ENCODE measurements around the gene OPHN1. TPM values are rescaled to one million over a fixed set of nuclear protein-coding genes. Genes with fewer than 3 reads are reported as not detected.

OPHN1 gene
- total RNA-seq, 2 experiments from 2014 or later = not detected

- H3K27me3 Mint-ChIP-seq (ENCODE audit: low read depth) = peaks cover 3% of the 10 kb centered on the region
- H3K27ac Mint-ChIP-seq = no peak overlapping the region
- CTCF ChIA-PET = no interaction called here
- H3K9me3 Mint-ChIP-seq = no peaks in the 10 kb centered on the region
- no peak for DNase-seq
- no peaks in the 10 kb centered on the region for H3K4me1 Mint-ChIP-seq (ENCODE audit: low read depth)
- H3K4me3 Mint-ChIP-seq = no peak overlapping the region
- intact Hi-C loops (cut with micrococcal nuclease) = no loop called here
- no peaks in the 10 kb centered on the region for H3K36me3 Mint-ChIP-seq (ENCODE audit: low read depth)
Measured at GRCh38 chrX:68256990-68257389, 176.3 kb downstream of the OPHN1 start.

DNA sequence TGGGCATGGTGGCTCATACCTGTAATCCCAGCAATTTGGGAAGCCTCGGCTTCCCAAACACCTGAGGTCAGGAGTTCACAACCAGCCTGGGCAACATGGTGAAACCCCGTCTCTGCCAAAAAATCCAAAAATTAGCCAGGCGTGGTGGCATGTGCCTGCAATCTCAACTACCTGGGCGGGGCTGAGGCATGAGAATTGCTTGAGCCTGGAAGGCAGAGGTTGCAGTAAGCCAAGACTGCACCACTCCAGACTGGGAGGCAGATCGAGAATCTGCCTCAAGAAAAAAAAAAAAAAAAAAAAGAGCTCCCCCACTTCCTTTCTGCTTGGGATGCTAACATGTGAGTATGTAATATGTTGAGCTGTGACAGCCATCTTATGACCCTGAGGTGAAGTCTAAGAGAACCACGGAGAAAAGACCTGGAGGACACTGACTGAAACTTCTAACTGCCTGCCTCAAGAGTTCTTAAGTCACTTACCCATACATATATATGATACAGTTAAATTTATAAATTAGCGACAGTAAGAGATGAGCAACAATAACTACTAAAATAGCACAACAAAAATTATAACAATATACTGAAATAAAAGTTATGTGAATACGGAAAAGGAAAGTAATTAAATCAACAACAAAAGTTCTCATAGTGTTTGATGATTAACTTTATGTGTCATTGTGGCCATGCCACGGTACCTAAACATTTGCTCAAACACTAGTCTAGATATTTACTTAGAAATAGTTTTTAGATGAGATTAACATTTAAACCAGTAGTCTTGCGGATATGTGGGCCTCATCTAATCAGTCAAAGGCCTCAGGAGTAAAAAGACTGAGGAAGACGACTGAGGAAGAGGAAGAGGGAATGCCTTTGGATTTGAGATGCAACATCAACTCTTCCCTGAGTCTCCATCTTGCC lies 178.3 kb downstream of the OPHN1 start:
- intact Hi-C loops (cut with micrococcal nuclease) = no loop called here
- CTCF ChIA-PET = no interaction called here
- H3K9me3 Mint-ChIP-seq = no peaks in the 10 kb centered on the region
- H3K4me1 Mint-ChIP-seq (ENCODE audit: low read depth) = no peaks in the 10 kb centered on the region
- no peak for DNase-seq
- H3K4me3 Mint-ChIP-seq = no peak overlapping the region
- no peaks in the 10 kb centered on the region for H3K36me3 Mint-ChIP-seq (ENCODE audit: low read depth)
- H3K27me3 Mint-ChIP-seq (ENCODE audit: low read depth) = no peaks in the 10 kb centered on the region
- no peak overlapping the region for H3K27ac Mint-ChIP-seq

DNA sequence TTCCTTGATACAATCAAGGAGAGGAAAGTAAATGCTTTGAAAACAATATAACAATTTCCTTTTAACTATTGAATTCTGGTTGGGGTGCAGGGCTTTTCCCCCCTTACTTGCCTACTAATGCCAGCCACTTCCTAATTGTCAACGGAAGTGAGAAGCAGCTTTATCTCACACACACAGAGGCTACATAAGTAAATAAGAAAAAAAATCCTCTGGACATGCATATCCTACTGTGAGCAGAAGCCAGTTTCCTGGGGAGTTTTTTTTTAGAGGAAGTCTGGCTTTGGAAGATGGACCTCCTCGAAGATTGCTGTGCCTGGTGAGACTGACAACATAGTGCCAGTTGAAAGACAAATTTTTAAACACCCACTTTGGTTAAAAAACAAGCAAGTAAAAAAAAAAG lies 180.6 kb downstream of the OPHN1 start:
- no peaks in the 10 kb centered on the region for H3K4me1 Mint-ChIP-seq (ENCODE audit: low read depth)
- DNase-seq = no peak
- no peak overlapping the region for H3K27ac Mint-ChIP-seq
- CTCF ChIA-PET = no interaction called here
- no peaks in the 10 kb centered on the region for H3K9me3 Mint-ChIP-seq
- H3K4me3 Mint-ChIP-seq = no peak overlapping the region
- intact Hi-C loops (cut with micrococcal nuclease) = no loop called here
- no peaks in the 10 kb centered on the region for H3K36me3 Mint-ChIP-seq (ENCODE audit: low read depth)
- no peaks in the 10 kb centered on the region for H3K27me3 Mint-ChIP-seq (ENCODE audit: low read depth)

- H3K9me3 Mint-ChIP-seq = no peaks in the 10 kb centered on the region
- H3K36me3 Mint-ChIP-seq (ENCODE audit: low read depth) = no peaks in the 10 kb centered on the region
- CTCF ChIA-PET = no interaction called here
- H3K27me3 Mint-ChIP-seq (ENCODE audit: low read depth) = no peaks in the 10 kb centered on the region
- intact Hi-C loops (cut with micrococcal nuclease) = no loop called here
- H3K4me1 Mint-ChIP-seq (ENCODE audit: low read depth) = no peaks in the 10 kb centered on the region
- DNase-seq = no peak
- H3K4me3 Mint-ChIP-seq = no peak overlapping the region
- H3K27ac Mint-ChIP-seq = no peak overlapping the region
Measured at GRCh38 chrX:68249903-68250302, 183.4 kb downstream of the OPHN1 start.

GRCh38 chrX:68249401-68249831 lies 183.9 kb downstream of the OPHN1 start:
- DNase-seq = no peak
- Mint-ChIP-seq H3K4me3 (no peak overlapping the region), H3K9me3 (no peaks in the 10 kb centered on the region), H3K36me3 (ENCODE audit: low read depth) (no peaks in the 10 kb centered on the region), H3K4me1 (ENCODE audit: low read depth) (no peaks in the 10 kb centered on the region), H3K27me3 (ENCODE audit: low read depth) (no peaks in the 10 kb centered on the region), H3K27ac (no peak overlapping the region)
- CTCF ChIA-PET = no interaction called here
- intact Hi-C loops (cut with micrococcal nuclease) = no loop called here

GRCh38 chrX:68238568-68238967 lies 194.7 kb downstream of the OPHN1 start:
- Mint-ChIP-seq H3K4me3 (no peak overlapping the region), H3K9me3 (no peaks in the 10 kb centered on the region), H3K27me3 (ENCODE audit: low read depth) (no peaks in the 10 kb centered on the region), H3K27ac (no peak overlapping the region), H3K36me3 (ENCODE audit: low read depth) (no peaks in the 10 kb centered on the region), H3K4me1 (ENCODE audit: low read depth) (no peaks in the 10 kb centered on the region)
- intact Hi-C loops (cut with micrococcal nuclease) = no loop called here
- DNase-seq = no peak
- CTCF ChIA-PET = no interaction called here

- no peaks in the 10 kb centered on the region for H3K9me3 Mint-ChIP-seq
- no peak overlapping the region for H3K4me3 Mint-ChIP-seq
- H3K36me3 Mint-ChIP-seq (ENCODE audit: low read depth) = no peaks in the 10 kb centered on the region
- H3K27me3 Mint-ChIP-seq (ENCODE audit: low read depth) = no peaks in the 10 kb centered on the region
- DNase-seq = no peak
- H3K4me1 Mint-ChIP-seq (ENCODE audit: low read depth) = no peaks in the 10 kb centered on the region
- no peak overlapping the region for H3K27ac Mint-ChIP-seq
- intact Hi-C loops (cut with micrococcal nuclease) = no loop called here
- CTCF ChIA-PET = no interaction called here
Measured at GRCh38 chrX:68234171-68234910, 199.0 kb downstream of the OPHN1 start.

GRCh38 chrX:68232206-68232605 lies 201.1 kb downstream of the OPHN1 start:
- H3K27me3 Mint-ChIP-seq (ENCODE audit: low read depth) = no peaks in the 10 kb centered on the region
- no peak for DNase-seq
- CTCF ChIA-PET = no interaction called here
- intact Hi-C loops (cut with micrococcal nuclease) = no loop called here
- no peaks in the 10 kb centered on the region for H3K4me1 Mint-ChIP-seq (ENCODE audit: low read depth)
- H3K36me3 Mint-ChIP-seq (ENCODE audit: low read depth) = no peaks in the 10 kb centered on the region
- no peak overlapping the region for H3K27ac Mint-ChIP-seq
- no peak overlapping the region for H3K4me3 Mint-ChIP-seq
- H3K9me3 Mint-ChIP-seq = peaks cover 3% of the 10 kb centered on the region

GRCh38 chrX:68209008-68209407 lies 224.3 kb downstream of the OPHN1 start:
- Mint-ChIP-seq H3K27me3 (ENCODE audit: low read depth) (peaks cover 3% of the 10 kb centered on the region), H3K4me3 (no peak overlapping the region), H3K27ac (no peak overlapping the region), H3K36me3 (ENCODE audit: low read depth) (no peaks in the 10 kb centered on the region), H3K4me1 (ENCODE audit: low read depth) (no peaks in the 10 kb centered on the region), H3K9me3 (no peaks in the 10 kb centered on the region)
- DNase-seq = no peak
- intact Hi-C loops (cut with micrococcal nuclease) = no loop called here
- CTCF ChIA-PET = no interaction called here

GRCh38 chrX:68204521-68205038 lies 228.7 kb downstream of the OPHN1 start:
- no peaks in the 10 kb centered on the region for H3K4me1 Mint-ChIP-seq (ENCODE audit: low read depth)
- H3K4me3 Mint-ChIP-seq = no peak overlapping the region
- H3K27ac Mint-ChIP-seq = no peak overlapping the region
- H3K9me3 Mint-ChIP-seq = no peaks in the 10 kb centered on the region
- H3K36me3 Mint-ChIP-seq (ENCODE audit: low read depth) = no peaks in the 10 kb centered on the region
- CTCF ChIA-PET = interaction anchor here (1.1 kb wide), 1 partner anchor 8 kb away, joined by 3 read pairs; no protein-coding TSS in a partner anchor
- no peaks in the 10 kb centered on the region for H3K27me3 Mint-ChIP-seq (ENCODE audit: low read depth)
- intact Hi-C loops (cut with micrococcal nuclease) = no loop called here
- DNase-seq = no peak

- CTCF ChIA-PET = no interaction called here
- no peak overlapping the region for H3K27ac Mint-ChIP-seq
- H3K27me3 Mint-ChIP-seq (ENCODE audit: low read depth) = no peaks in the 10 kb centered on the region
- no peak for DNase-seq
- no peaks in the 10 kb centered on the region for H3K9me3 Mint-ChIP-seq
- intact Hi-C loops (cut with micrococcal nuclease) = no loop called here
- H3K4me1 Mint-ChIP-seq (ENCODE audit: low read depth) = no peaks in the 10 kb centered on the region
- H3K4me3 Mint-ChIP-seq = no peak overlapping the region
- H3K36me3 Mint-ChIP-seq (ENCODE audit: low read depth) = no peaks in the 10 kb centered on the region
Measured at GRCh38 chrX:68203646-68204045, 229.6 kb downstream of the OPHN1 start.

GRCh38 chrX:68203211-68203610 lies 230.1 kb downstream of the OPHN1 start:
- no peaks in the 10 kb centered on the region for H3K9me3 Mint-ChIP-seq
- no peak overlapping the region for H3K27ac Mint-ChIP-seq
- H3K36me3 Mint-ChIP-seq (ENCODE audit: low read depth) = no peaks in the 10 kb centered on the region
- no peak for DNase-seq
- no peaks in the 10 kb centered on the region for H3K27me3 Mint-ChIP-seq (ENCODE audit: low read depth)
- intact Hi-C loops (cut with micrococcal nuclease) = no loop called here
- H3K4me1 Mint-ChIP-seq (ENCODE audit: low read depth) = no peaks in the 10 kb centered on the region
- no peak overlapping the region for H3K4me3 Mint-ChIP-seq
- CTCF ChIA-PET = no interaction called here

All from activated naive CD4-positive, alpha-beta T cell treated with anti-CD3 and anti-CD28 coated beads for 36 hours (primary cell).